Activated CD4-positive, alpha-beta T cell treated with anti-CD3 and anti-CD28 coated beads, Interleukin-2, Interleukin-6, amounts not matched to agents 100 ng/mL and 50 ng/mL, durations not matched to agents 16 hours and 8 hours (primary cell): Measurements from ENCODE around the gene VPS37D.

Experiments used
- DNase-seq: peaks from one replicate; pipeline ENCODE4 v3.0.0-alpha.2; 2020

The VPS37D gene

GRCh38 chr7:73682745-73683055 lies 15.1 kb downstream of the VPS37D start:
- DNase-seq, result peak; percentile 17

- peak; percentile 98 for DNase-seq
These were observed 15.6 kb downstream of the VPS37D start, which contains the start of the genes BUD23 and DNAJC30 for GRCh38 chr7:73683056-73683787. Gene BUD23 (plus strand): TSS chr7:73683597. CDS start chr7:73683626, 29 bp downstream. Gene DNAJC30 (minus strand): TSS chr7:73683453. CDS start chr7:73683423, 30 bp downstream.

GRCh38 chr7:73683788-73684693 lies 16.4 kb downstream of the VPS37D start:
- no peak for DNase-seq

- no peak for DNase-seq
These were observed 17.7 kb downstream of the VPS37D start for GRCh38 chr7:73685311-73685710.

- DNase-seq, result no peak
These were observed 20.7 kb downstream of the VPS37D start for GRCh38 chr7:73688288-73688687.

GRCh38 chr7:73690646-73691045 lies 23.0 kb downstream of the VPS37D start:
- DNase-seq, result no peak

- DNase-seq, result no peak
These were observed 28.7 kb downstream of the VPS37D start for GRCh38 chr7:73696372-73696771.

GRCh38 chr7:73698410-73698809 lies 30.8 kb downstream of the VPS37D start:
- DNase-seq, result no peak

- no peak for DNase-seq
These were observed 31.9 kb downstream of the VPS37D start for GRCh38 chr7:73699370-73700068.

GRCh38 chr7:73700069-73700423 lies 32.4 kb downstream of the VPS37D start:
- no peak for DNase-seq

GRCh38 chr7:73700581-73701134 lies 33.0 kb downstream of the VPS37D start:
- no peak for DNase-seq

- DNase-seq, result peak; percentile 43
These were observed 33.8 kb downstream of the VPS37D start for GRCh38 chr7:73701357-73701995.

- no peak for DNase-seq
These were observed 34.6 kb downstream of the VPS37D start for GRCh38 chr7:73702226-73702625.

- DNase-seq, result no peak
These were observed 35.0 kb downstream of the VPS37D start for GRCh38 chr7:73702665-73703064.

GRCh38 chr7:73703225-73703624 lies 35.6 kb downstream of the VPS37D start:
- DNase-seq, result no peak

GRCh38 chr7:73703757-73704639 lies 36.4 kb downstream of the VPS37D start:
- DNase-seq, result peak; percentile 42

- no peak for DNase-seq
These were observed 37.3 kb downstream of the VPS37D start for GRCh38 chr7:73704640-73705550.

GRCh38 chr7:73705551-73705920 lies 37.9 kb downstream of the VPS37D start:
- no peak for DNase-seq

- peak; percentile 65 for DNase-seq
These were observed 38.8 kb downstream of the VPS37D start for GRCh38 chr7:73706126-73707044.
